ENCODE data around the gene ZDHHC14. TPM values are rescaled to one million over a fixed set of nuclear protein-coding genes. Genes with fewer than 3 reads are reported as not detected.

ZDHHC14 gene
- total and polyA plus RNA-seq, 4 donors, result 4.3 to 18.3 (median 8.9) TPM

- no peaks in the 10 kb centered on the region for H3K36me3 ChIP-seq (ENCODE audit: control insufficient read depth in 4 of 4, insufficient read depth in 4 of 4, low read length in 4 of 4)
- TF ChIP-seq CTCF (IDR thresholded peaks at IDR 0.05; ENCODE audit: control extremely low read depth, extremely low read depth), result no peak
- ATAC-seq (ENCODE audit: insufficient read depth, low FRiP score) (no peak), DNase-seq (no peak)
- H3K4me3 ChIP-seq, result no peak overlapping the region
- no peaks in the 10 kb centered on the region for H3K27me3 ChIP-seq (ENCODE audit: control insufficient read depth in 3 of 3, insufficient read depth in 3 of 3, low read length in 2 of 3)
- peaks cover 7 to 47% (median 13%) of the 10 kb centered on the region in 5 donors for H3K4me1 ChIP-seq (ENCODE audit: control insufficient read depth in 5 of 5, insufficient read depth in 5 of 5, low read length in 5 of 5)
- H3K9me3 ChIP-seq (ENCODE audit: control insufficient read depth in 4 of 4, insufficient read depth in 3 of 4, low read length in 3 of 4), result no peaks in the 10 kb centered on the region
- H3K9ac ChIP-seq (ENCODE audit: insufficient read depth in 1 of 2, low read length in 2 of 2), result no peak overlapping the region
- no peak overlapping the region for H3K27ac ChIP-seq (ENCODE audit: low read depth in 1 of 2, low read length in 1 of 2)
- WGBS, 2 donors, result 55 to 87% methylated on average over 5 of the region's 5 CpGs
These were observed 145.0 kb downstream of the ZDHHC14 start for GRCh38 chr6:157525918-157526425.

GRCh38 chr6:157527471-157527907, 146.5 kb downstream of the ZDHHC14 start:
- Histone ChIP-seq H3K4me3 (no peak overlapping the region), H3K9ac (ENCODE audit: insufficient read depth in 1 of 2, low read length in 2 of 2) (no peak overlapping the region), H3K4me1 (ENCODE audit: control insufficient read depth in 5 of 5, insufficient read depth in 5 of 5, low read length in 5 of 5) (peaks cover 5 to 62% (median 24%) of the 10 kb centered on the region in 5 donors), H3K27me3 (ENCODE audit: control insufficient read depth in 3 of 3, insufficient read depth in 3 of 3, low read length in 2 of 3) (no peaks in the 10 kb centered on the region), H3K27ac (ENCODE audit: low read depth in 1 of 2, low read length in 1 of 2) (no peak overlapping the region), H3K9me3 (ENCODE audit: control insufficient read depth in 4 of 4, insufficient read depth in 3 of 4, low read length in 3 of 4) (no peaks in the 10 kb centered on the region), H3K36me3 (ENCODE audit: control insufficient read depth in 4 of 4, insufficient read depth in 4 of 4, low read length in 4 of 4) (no peaks in the 10 kb centered on the region)
- TF ChIP-seq CTCF (IDR thresholded peaks at IDR 0.05; ENCODE audit: control extremely low read depth, extremely low read depth), result no peak
- DNase-seq (peak; percentile 87 to 100 (median 100)), ATAC-seq (ENCODE audit: insufficient read depth, low FRiP score) (peak; percentile 59)
- 29 to 39% methylated on average over 4 of the region's 4 CpGs for WGBS, 2 donors

GRCh38 chr6:157528931-157529653, 148.1 kb downstream of the ZDHHC14 start:
- DNase-seq (peak in 2 of 3 donors; percentile 46 to 63), ATAC-seq (ENCODE audit: insufficient read depth, low FRiP score) (no peak)
- Histone ChIP-seq H3K4me1 (ENCODE audit: control insufficient read depth in 5 of 5, insufficient read depth in 5 of 5, low read length in 5 of 5) (peaks cover 7 to 74% (median 31%) of the 10 kb centered on the region in 5 donors), H3K36me3 (ENCODE audit: control insufficient read depth in 4 of 4, insufficient read depth in 4 of 4, low read length in 4 of 4) (no peaks in the 10 kb centered on the region), H3K9ac (ENCODE audit: insufficient read depth in 1 of 2, low read length in 2 of 2) (no peak overlapping the region), H3K4me3 (no peak overlapping the region), H3K27me3 (ENCODE audit: control insufficient read depth in 3 of 3, insufficient read depth in 3 of 3, low read length in 2 of 3) (no peaks in the 10 kb centered on the region), H3K9me3 (ENCODE audit: control insufficient read depth in 4 of 4, insufficient read depth in 3 of 4, low read length in 3 of 4) (no peaks in the 10 kb centered on the region), H3K27ac (ENCODE audit: low read depth in 1 of 2, low read length in 1 of 2) (no peak overlapping the region)
- WGBS, 2 donors, result 49 to 71% methylated on average over 5 of the region's 5 CpGs
- no peak for TF ChIP-seq CTCF (IDR thresholded peaks at IDR 0.05; ENCODE audit: control extremely low read depth, extremely low read depth)

Measured in lung (tissue), 12 donors.